Hematopoietic multipotent progenitor cell (in vitro differentiated cells): ENCODE measurements around the gene WRAP53. TPM values are rescaled to one million over a fixed set of nuclear protein-coding genes. Genes with fewer than 3 reads are reported as not detected.
"Not testable (repeated sequence)": the region's sequence is repeated elsewhere in the genome, so short reads cannot be mapped to it uniquely, and the experiment has no call there.

Source experiments
- DNase-seq, 3 donors: peaks; one replicate each; pipeline ENCODE4 v3.0.0-alpha.2; 2011 to 2015; ENCODE audit warnings: low read depth in 2 of 3, low spot score in 2 of 3
- total RNA-seq: library from RNA; depleted of rRNA; stranded (reverse); fragments of >200 nt; gene quantifications from one replicate; pipeline ENCODE4 v1.2.3, GENCODE V29; 2012

WRAP53 gene
- total RNA-seq: 14.5 TPM

DNA sequence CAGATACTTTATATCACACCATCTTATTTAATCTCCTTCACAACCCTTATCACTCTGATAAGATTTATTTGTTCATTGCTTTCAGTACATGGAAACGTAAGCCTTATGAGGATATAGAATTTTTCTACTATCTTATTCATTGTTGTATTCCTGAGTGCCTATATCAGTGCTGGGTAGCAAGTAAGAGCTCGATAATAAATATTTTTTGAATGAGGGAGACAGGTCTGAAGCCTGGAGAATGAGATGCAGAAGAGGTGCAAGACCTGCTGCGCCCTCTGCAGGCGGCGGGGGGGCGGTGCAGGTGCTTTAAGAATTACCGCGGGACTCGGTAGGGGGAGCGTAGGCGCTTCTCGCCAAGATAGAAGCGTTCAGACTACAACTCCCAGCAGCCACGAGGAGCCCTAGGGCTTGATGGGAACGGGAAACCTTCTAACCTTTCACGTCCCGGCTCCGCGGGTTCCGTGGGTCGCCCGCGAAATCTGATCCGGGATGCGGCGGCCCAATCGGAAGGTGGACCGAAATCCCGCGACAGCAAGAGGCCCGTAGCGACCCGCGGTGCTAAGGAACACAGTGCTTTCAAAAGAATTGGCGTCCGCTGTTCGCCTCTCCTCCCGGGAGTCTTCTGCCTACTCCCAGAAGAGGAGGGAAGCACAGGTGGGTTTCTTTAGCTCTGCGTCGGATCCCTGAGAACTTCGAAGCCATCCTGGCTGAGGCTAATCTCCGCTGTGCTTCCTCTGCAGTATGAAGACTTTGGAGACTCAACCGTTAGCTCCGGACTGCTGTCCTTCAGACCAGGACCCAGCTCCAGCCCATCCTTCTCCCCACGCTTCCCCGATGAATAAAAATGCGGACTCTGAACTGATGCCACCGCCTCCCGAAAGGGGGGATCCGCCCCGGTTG, at the start of gene WRAP53:
TSS of gene WRAP53 (plus strand) at position 570 of the 900 bp plus-strand sequence. CDS start at position 742, 172 bp downstream.
- peak; percentile 92 to 98 (median 95) for DNase-seq

DNA sequence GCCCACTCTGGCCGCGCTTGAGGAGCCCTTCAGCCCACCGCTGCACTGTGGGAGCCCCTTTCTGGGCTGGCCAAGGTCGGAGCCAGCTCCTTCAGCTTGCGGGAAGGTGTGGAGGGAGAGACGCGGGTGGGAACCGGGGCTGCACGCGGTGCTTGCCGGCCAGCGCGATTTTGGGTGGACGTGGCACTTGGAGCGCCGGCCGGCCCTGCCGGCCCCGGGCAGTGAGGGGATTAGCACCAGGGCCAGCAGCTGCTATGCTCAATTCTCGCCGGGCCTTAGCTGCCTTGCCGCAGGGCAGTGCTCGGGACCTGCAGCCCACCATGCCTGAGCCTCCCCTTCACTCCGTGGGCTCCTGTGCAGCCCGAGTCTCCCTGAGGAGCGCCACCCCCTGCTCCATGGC, 47.5 kb upstream of the WRAP53 start:
- no peak for DNase-seq

DNA sequence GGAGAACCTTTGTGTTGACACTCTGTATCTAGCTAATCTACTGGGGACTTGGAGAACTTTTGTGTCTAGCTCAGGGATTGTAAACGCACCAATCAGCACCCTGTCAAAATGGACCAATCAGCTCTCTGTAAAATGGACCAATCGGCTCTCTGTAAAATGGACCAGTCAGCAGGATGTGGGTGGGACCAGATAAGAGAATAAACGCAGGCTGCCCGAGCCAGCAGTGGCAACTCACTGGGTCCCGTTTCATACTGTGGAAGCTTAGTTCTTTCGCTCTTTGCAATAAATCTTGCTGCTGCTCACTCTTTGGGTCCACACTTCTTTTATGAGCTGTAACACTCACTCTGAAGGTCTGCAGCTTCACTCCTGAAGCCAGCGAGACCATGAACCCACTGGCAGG, 46.6 kb upstream of the WRAP53 start:
- not testable (repeated sequence) for DNase-seq

DNA sequence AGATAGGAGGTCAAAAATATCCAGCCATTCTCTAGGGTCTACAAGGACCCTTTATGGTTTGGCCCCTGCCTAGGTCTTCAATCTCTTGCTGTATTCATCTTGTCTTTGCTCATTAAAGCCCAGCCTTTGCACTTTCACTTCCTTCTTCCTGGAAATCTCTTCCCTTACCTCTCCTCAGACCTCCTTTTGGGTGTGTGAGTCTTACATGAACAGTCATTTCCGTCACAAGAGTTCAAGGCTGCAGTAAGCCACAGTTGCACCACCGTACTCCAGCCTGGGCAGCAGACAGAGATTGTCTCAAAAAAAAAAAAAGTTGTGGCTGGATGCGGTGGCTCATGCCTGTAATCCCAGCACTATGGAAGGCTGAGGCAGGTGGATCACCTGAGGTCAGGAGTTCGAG, 43.5 kb upstream of the WRAP53 start:
- DNase-seq: no peak

DNA sequence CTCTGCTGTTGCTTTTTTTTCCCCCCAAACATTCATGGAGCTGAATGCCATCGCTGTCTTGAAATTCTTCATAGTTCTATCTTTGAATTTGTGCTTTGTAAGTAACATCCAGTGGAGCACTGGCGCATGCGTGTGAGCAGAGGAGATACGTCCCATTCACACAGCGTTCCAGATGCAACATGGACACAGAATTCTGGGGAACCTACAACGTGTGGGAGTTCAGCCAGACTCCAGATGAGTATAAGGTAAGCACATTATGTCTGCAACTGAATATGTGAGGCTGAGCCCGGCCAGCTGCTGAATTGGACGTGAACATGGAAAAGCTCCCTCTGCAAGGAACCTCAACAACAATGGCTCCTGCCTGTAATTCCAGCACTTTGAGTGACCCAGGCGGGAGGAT, 41.8 kb upstream of the WRAP53 start:
- DNase-seq: no peak

DNA sequence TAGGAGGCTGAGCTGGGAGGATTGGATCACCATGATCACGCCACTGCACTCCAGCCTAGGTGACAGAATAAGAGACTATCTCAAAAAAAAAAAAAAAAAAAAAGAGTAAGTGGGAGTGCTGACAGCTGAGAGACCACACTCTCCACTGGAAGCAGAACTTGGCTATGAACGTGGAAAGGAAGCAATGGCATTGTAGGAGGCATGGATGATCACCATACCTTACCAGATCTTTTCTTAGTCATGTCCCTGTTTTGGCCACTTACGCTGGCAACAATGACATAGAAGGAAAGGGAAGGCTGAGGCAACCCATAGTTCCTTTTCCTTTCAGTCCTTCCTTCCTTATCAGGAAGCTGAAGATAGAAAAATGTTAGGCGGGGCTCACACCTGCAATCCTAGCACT, 41.3 kb upstream of the WRAP53 start:
- no peak for DNase-seq

DNA sequence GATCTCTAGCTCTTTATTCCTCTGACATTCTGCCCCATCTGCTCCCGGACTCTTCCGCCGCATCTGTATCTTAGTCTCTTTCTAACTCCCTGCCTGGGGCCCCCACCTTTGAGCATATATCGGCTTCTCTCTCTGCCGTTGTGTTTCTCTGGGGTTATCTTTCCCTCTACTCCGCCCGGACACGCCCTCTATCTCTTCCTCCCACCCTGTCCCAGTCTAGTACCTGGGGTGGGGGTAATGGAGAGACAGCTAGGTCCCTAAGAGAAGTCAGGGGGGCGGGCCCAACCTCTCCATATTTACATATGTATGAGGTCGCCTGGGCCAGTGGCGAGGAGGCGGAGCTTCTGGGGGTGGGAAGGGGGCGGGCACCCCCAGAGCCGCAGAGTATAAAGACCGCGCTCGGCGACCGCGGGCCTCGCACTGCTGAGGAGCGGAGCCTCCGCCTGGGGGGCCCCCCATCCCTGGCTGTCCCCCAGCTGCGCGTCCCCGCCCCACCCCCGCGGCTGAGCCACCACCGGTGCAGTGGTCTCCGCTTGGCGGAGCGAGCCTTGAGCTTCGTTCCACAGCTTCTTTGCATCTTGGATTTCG, 37.7 kb upstream of the WRAP53 start, which contains the start of gene ATP1B2:
TSS of gene ATP1B2 (plus strand) at position 418 of the 588 bp plus-strand sequence. CDS start 593 bp downstream, outside the sequence.
- DNase-seq: peak; percentile 55 to 80 (median 76)

DNA sequence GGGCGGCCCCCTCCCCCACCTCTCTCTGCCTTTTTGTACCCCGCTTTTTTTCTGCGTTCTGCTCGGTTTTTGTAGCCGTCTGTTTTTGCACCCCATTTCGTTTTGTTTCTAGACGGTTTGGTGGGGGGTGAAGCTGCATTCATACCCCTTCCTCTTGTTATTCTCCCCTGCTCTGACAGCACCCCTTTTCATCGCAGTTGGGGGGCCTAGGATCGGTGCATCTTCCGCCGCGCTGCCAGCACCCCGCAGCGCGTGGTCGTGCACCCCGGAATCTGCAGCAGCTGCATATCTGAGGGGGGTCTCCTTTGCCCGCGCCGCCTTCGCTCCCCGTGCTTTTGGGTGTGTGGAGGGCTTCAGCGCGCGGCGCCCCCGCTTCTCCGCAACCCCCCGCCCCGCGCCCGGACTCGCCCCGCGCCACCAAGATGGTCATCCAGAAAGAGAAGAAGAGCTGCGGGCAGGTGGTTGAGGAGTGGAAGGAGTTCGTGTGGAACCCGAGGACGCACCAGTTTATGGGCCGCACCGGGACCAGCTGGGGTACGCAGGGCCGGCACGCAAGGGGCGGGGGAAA, 37.1 kb upstream of the WRAP53 start:
- no peak for DNase-seq

DNA sequence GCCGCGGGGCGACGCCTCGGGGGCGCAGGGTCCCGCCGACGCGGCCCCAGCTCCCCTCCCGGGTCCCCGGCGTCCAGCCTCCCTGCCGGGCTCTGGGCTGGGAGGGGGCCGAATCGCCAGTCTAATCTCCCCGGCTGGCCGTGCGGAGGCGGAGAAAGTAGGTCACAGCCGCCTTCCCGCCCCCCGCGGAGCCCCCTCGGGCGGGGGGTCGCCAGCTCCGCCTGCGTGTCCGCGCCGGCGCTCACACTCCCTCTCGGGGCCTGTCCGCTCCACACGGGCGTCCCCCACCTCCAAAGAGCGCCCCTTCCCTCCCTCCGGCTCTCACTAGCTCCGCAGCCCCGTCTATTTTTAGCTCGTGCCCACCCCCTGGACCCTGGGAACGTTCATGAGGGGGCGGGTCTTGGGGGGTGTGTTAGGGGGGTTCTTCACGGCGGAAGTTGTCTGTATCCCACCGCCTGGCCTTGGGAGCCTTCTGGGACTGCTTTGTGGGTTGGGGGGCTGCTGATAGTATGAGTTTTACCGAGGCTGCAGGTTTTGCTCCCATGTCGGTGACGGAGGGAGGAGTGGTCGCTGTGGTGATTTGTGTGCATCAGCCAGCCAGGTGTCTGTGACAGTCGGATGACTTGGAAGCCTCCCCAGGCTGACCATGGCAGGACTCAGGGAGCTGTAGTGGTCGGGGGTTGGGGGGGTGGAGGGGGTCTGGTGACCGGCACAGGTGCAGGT, 36.5 kb upstream of the WRAP53 start:
- no peak for DNase-seq

DNA sequence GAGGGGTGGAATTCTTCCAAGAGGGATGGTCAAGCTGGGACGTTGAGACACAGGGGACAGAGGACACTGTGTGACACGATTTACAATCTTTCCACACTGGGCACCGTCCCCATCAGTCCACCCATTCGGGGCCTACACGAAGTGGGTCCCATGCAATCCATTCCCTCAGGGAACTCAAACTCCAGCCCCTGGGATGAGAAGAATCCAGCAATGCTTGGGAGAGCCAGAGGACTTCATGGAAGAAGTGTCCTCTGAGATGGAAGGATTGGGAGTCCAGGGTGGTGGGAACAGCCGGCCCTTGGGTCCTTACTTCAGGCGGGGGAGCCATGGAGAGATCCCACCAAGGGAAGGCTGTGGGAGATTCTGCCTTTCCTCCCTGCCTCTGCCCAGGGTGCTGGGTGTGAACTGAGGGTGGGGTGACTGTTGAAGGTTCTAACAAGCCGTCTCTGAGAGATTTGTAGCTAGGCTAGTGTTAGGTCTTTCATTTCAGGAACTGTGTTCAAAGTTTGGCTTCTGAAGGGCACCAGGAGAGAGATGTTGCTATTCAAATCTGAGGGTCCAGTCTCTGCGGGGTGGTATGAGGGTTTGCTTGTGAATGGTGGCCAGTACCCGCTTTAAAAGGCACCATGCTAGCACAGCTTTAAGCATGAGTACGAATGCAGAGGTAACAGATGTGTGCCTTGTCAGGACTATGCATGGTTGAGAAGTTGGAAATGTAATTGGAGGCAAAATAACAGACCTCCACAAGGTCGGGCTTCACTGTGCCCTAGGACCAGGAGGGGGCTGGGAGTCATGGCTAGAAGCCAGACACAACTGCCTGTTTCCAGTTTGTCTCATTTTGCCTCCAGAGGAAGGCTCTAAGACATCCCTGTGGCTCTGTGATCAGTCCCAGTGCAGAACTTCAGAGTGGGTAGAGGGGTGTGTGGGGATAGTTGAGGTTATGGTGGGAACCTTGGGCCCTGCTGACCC, 35.6 kb upstream of the WRAP53 start:
- no peak for DNase-seq

DNA sequence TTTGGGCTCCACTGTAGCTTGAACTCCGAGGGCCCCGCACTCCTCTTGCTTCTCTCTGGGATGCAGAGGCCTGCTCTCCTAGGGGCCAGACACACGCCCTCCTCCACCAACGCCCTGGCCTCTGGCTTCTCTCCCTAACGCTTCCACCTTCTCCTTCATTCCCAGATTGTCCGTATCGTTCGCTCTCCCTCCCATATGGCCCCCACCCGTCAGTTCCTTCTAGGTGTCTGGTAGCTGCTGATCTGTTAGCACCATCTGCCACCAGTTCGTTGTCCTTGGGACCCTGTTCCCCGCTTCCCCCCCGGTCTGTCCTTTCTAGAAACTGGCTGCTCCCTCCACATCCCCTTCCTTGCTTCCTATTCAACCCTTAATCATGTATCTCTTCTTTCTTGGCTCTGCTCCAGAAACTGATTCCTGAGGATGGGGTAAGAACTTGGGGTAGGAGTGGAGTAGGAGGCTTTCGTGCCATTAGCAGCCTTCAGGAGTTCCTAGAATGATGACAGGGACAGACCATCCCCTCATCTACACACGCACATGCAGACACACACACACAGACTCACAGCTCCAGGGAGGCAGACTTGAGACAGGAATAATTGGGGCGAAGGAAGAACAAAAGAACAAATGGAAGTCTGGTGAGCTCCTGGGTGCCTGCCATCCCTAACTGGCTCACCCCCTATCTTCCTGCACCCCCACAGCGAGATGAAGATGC, 33.3 kb upstream of the WRAP53 start:
- DNase-seq: no peak

DNA sequence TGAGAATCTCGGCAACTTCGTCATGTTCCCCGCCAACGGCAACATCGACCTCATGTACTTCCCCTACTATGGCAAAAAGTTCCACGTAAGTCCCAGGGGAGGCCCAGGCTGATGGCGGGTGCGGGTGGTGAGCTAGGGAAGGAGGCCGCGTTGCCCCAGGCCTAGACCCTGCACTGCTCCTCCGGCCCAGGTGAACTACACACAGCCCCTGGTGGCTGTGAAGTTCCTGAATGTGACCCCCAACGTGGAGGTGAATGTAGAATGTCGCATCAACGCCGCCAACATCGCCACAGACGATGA, 32.8 kb upstream of the WRAP53 start:
- no peak for DNase-seq

DNA sequence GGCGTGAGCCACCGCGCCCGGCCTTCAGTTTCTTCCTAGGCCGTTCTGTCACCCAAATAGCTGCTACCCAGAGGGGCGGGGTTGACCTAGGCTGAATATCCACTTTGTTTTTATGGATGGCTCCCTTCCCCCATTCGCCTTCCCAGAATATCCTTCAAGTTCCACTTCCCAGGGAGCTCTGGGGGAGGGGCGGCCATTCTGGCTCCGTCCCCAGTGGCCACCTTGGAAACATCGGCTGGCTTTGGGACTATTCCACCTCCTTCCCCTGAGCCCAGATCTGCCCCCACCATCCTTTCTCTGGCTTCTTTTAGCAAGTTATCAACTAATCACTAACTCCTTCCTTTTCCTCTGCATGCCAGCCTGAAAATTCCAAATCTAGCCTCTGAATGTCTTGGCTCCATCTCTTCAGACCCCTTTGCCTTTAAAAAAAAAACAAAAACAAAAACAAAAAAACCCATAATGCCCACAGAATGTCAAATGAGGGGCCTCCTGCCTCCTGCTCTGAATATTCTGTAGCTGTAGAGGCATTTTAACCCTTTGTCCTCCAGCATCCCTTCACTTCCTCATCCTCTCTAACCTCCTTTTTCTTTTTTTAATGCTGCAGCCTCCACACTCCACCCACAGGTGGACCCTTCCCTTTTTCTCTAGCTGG, 31.2 kb upstream of the WRAP53 start:
- DNase-seq: peak in 1 of 3 donors; percentile 36

DNA sequence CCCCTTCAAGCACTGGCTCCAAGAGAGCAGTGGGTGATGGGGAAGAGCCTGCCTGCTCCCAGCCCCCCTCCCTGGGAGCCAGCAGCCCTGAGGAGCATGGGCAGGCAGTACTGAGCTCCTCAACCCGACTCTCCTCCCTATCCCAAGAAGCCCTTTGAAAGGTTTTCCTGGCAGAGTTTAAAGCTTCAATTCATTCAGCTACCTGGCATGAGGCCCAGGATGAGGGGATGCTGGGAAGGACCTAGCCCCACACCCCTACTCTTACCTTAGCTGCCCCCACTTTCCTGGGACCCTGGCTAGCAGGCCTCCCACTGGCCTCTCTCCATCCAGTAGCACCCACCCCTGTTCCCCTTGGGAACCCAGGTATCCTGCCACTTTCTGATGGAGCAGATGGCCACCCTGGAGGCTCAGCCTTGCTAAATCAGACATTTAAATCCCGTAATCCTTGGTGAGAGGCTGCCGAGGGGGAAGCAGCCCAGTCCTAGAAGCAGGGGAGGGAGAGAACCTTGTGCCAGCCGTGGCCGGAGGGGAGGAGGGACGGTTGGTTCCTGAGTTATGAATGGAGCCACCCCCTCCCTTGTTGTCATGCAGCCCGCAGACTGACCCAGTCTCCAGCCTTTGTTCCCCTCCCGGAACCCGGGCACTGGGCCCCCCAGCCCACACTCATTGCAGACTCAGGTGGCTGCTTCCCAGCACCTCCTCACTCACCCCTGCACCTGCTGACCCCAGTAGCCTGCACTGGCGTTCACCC, 20.4 kb upstream of the WRAP53 start:
- DNase-seq: no peak

DNA sequence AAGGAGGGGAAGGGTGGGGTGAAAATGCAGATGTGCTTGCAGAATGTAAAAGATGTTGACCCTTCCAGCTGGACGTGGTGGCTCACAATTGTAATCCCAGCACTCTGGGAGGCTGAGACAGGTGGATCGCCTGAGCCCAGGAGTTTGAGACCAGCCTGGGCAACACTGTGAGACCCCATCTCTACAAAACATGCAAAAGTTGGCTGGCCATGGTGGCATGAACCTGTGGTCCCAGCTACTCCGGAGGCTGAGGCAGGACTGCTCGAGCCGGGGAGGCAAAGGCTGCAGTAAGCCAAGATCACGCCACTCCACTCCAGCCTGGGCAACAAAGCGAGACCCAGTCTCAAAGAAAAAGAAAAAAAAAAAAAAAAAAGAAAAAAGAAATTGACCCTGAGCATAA, 19.8 kb upstream of the WRAP53 start:
- no peak for DNase-seq

DNA sequence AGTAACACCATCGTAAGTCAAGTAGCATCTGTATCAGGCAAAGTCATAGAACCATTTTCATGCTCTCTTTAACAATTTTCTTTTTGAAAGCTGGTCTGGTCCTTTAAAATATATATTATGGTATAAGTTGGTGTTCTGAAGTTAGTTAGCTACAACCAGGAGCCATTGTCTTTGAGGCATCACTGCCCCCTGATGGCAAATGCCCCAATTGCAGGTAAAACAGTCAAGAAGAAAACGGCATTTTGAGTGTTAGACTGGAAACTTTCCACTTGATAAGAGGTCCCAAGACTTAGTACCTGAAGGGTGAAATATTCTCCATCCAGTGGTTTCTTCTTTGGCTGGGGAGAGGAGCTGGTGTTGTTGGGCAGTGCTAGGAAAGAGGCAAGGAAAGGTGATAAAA, 15.0 kb upstream of the WRAP53 start:
- DNase-seq: peak in 2 of 3 donors; percentile 17 to 52

DNA sequence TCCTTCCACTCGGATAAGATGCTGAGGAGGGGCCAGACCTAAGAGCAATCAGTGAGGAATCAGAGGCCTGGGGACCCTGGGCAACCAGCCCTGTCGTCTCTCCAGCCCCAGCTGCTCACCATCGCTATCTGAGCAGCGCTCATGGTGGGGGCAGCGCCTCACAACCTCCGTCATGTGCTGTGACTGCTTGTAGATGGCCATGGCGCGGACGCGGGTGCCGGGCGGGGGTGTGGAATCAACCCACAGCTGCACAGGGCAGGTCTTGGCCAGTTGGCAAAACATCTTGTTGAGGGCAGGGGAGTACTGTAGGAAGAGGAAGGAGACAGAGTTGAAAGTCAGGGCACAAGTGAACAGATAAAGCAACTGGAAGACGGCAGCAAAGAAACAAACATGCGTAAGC, 13.3 kb upstream of the WRAP53 start:
- DNase-seq: no peak

DNA sequence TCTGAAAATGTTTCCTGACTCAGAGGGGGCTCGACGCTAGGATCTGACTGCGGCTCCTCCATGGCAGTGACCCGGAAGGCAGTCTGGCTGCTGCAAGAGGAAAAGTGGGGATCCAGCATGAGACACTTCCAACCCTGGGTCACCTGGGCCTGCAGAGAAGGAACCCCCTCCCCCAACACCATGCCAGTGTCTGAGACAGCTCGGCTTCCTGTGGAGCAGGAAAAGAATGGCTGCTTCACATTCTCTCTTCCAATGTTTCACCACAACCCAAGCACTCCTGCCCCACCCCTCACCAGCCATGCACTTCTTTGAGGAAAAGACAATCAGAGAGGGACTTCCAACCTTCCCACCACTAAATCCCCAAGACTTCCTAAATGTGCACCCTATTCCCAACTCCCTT, 11.7 kb upstream of the WRAP53 start:
- DNase-seq: no peak
